Left ventricle myocardium inferior (tissue), 1 donor: ENCODE data around the gene PI4K2B. TPM values are rescaled to one million over a fixed set of nuclear protein-coding genes. Genes with fewer than 3 reads are reported as not detected.

ENCODE experiments used
- DNase-seq: peaks from one replicate; pipeline ENCODE4 v3.0.0-alpha.2; 2020
- H3K27ac ChIP-seq: fragments of 200-600 bp; replicated peaks from 2 replicates; pipeline ENCODE4 v1.8.0; 2021
- H3K27me3 ChIP-seq: fragments of 200-600 bp; 2 replicates; pipeline ENCODE4 v1.8.0; 2021; ENCODE audit warnings: low read depth
- H3K36me3 ChIP-seq: fragments of 200-600 bp; 2 replicates; pipeline ENCODE4 v1.8.0; 2021
- H3K4me1 ChIP-seq: fragments of 200-600 bp; 2 replicates; pipeline ENCODE4 v1.8.0; 2021
- H3K4me3 ChIP-seq: fragments of 200-600 bp; 2 replicates; pipeline ENCODE4 v1.8.0; 2021; ENCODE audit warnings: mild to moderate bottlenecking, moderate library complexity
- H3K9me3 ChIP-seq: fragments of 200-600 bp; replicated peaks from 2 replicates; pipeline ENCODE4 v1.8.0; 2021
- CTCF ChIP-seq: fragments of 200-600 bp; IDR thresholded peaks from 2 replicates; pipeline ENCODE4 v1.8.0; 2021; ENCODE audit warnings: antibody characterized with exemption, mild to moderate bottlenecking, borderline replicate concordance
- intact Hi-C: fragments of 100-400 bp; cut with micrococcal nuclease; formaldehyde crosslinking; loops from one replicate; pipeline ENCODE4 v1.11.0; 2022
- long read RNA-seq: library from polyadenylated mRNA; unstranded; transcript quantifications from one replicate; pipeline ENCODE4 v2.0.0, GENCODE V29; 2021
- total RNA-seq: library from RNA; stranded (reverse); fragmentation: NEBNext Ultra II Directional; extraction: Animal tissue kit (Norgen Biotek cat#: 25700); gene quantifications from one replicate; pipeline ENCODE4 v1.2.1, GENCODE V29; 2021
- donor health status: DM: no; HTN: yes; CAD: no; lungs with severe emphysema.

Gene PI4K2B
- 2.3 TPM for total RNA-seq
- long read RNA-seq, partial matches to known transcripts, result 0 of 2 reads
- long read RNA-seq, other reads (novel, unspliced or antisense), result 0 of 2 reads

- TF ChIP-seq CTCF, result no peak
- peak; percentile 89 for DNase-seq
- H3K9me3 ChIP-seq, result peaks cover 27% of the 10 kb centered on the region
- peaks cover 27% of the 10 kb centered on the region for H3K4me1 ChIP-seq
- H3K36me3 ChIP-seq, result no peaks in the 10 kb centered on the region
- peak within 1 kb of the TSS; percentile 91 for H3K27ac ChIP-seq
- intact Hi-C loops, result no loop called here
- no peaks in the 10 kb centered on the region for H3K27me3 ChIP-seq
- H3K4me3 ChIP-seq, result peak within 1 kb of the TSS; percentile 81
Observed at GRCh38 chr4:25233737-25234389, at the start of gene PI4K2B. PI4K2B (plus strand) TSS chr4:25234033; CDS start chr4:25234164, 131 bp downstream.

- no peak overlapping the region for H3K4me3 ChIP-seq
Observed at GRCh38 chr4:25184056-25184455, 49.8 kb upstream of the PI4K2B start.

GRCh38 chr4:25190407-25190806 is 43.4 kb upstream of the PI4K2B start:
- intact Hi-C loops, result no loop called here
- Histone ChIP-seq H3K9me3 (no peaks in the 10 kb centered on the region), H3K27ac (no peak overlapping the region), H3K27me3 (no peaks in the 10 kb centered on the region), H3K36me3 (no peaks in the 10 kb centered on the region), H3K4me1 (no peaks in the 10 kb centered on the region), H3K4me3 (no peak overlapping the region)
- no peak for TF ChIP-seq CTCF
- no peak for DNase-seq

More at GRCh38 chr4:25184056-25184455, 49.8 kb upstream of the PI4K2B start:
- Histone ChIP-seq H3K36me3 (no peaks in the 10 kb centered on the region), H3K9me3 (no peaks in the 10 kb centered on the region), H3K4me1 (no peaks in the 10 kb centered on the region), H3K27ac (no peak overlapping the region), H3K27me3 (no peaks in the 10 kb centered on the region)
- intact Hi-C loops, result no loop called here
- DNase-seq, result no peak
- TF ChIP-seq CTCF, result no peak

- no peak overlapping the region for H3K27ac ChIP-seq
- peaks cover 6% of the 10 kb centered on the region for H3K36me3 ChIP-seq
- no peaks in the 10 kb centered on the region for H3K27me3 ChIP-seq
- no peak overlapping the region for H3K4me3 ChIP-seq
- peaks cover 4% of the 10 kb centered on the region for H3K9me3 ChIP-seq
- no peak for DNase-seq
- H3K4me1 ChIP-seq, result no peaks in the 10 kb centered on the region
- intact Hi-C loops, result no loop called here
- TF ChIP-seq CTCF, result no peak
Observed at GRCh38 chr4:25198713-25199112, 35.1 kb upstream of the PI4K2B start.

- Histone ChIP-seq H3K27me3 (no peaks in the 10 kb centered on the region), H3K4me1 (no peaks in the 10 kb centered on the region), H3K4me3 (no peak overlapping the region), H3K27ac (no peak overlapping the region), H3K9me3 (peaks cover 16% of the 10 kb centered on the region), H3K36me3 (no peaks in the 10 kb centered on the region)
- TF ChIP-seq CTCF, result no peak
- no peak for DNase-seq
- intact Hi-C loops, result no loop called here
Observed at GRCh38 chr4:25207997-25208396, 25.8 kb upstream of the PI4K2B start.
